ENCODE measurements around the gene UBR3. TPM values are rescaled to one million over a fixed set of nuclear protein-coding genes. Genes with fewer than 3 reads are reported as not detected.

UBR3 gene
- total RNA-seq, 6 experiments from 2014 or later, result 25.3 to 37.3 (median 29.9) TPM

DNA sequence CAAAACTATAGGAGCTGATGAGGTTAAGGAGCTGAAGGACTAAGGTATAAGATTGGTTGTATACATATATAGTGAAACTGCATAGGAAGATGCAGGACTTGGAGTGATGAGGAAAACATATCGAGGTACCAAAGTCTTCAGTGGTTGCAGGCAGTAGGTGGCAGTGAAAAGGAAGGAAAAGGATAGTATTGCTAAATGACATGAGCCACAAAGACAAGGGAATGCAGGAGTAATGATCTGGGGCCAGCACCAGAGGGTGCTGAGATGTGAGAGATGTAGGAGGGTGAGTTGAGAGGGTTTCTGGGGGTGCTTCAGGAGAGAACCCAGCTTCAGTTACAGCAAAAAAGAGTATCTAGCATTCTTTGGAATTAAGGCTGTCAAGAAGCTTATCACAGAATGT is 178.4 kb downstream of the UBR3 start:
- intact Hi-C loops (cut with DNase I), result no loop called here
- ATAC-seq, result peak; percentile 26 to 59 (median 38)
- no peak for TF ChIP-seq POLR2A (IDR thresholded peaks at IDR 0.05)
- TF ChIP-seq, protein P1, sequence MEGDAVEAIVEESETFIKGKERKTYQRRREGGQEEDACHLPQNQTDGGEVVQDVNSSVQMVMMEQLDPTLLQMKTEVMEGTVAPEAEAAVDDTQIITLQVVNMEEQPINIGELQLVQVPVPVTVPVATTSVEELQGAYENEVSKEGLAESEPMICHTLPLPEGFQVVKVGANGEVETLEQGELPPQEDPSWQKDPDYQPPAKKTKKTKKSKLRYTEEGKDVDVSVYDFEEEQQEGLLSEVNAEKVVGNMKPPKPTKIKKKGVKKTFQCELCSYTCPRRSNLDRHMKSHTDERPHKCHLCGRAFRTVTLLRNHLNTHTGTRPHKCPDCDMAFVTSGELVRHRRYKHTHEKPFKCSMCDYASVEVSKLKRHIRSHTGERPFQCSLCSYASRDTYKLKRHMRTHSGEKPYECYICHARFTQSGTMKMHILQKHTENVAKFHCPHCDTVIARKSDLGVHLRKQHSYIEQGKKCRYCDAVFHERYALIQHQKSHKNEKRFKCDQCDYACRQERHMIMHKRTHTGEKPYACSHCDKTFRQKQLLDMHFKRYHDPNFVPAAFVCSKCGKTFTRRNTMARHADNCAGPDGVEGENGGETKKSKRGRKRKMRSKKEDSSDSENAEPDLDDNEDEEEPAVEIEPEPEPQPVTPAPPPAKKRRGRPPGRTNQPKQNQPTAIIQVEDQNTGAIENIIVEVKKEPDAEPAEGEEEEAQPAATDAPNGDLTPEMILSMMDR (IDR thresholded peaks at IDR 0.05), result peak in 1 of 4 donors; percentile 11
- Histone ChIP-seq H3K4me3 (no peak overlapping the region), H3K36me3 (peaks cover 0 to 11% (median 1%) of the 10 kb centered on the region in 4 donors), H3K9me3 (no peaks in the 10 kb centered on the region), H3K27ac (no peak overlapping the region), H3K27me3 (no peaks in the 10 kb centered on the region), H3K4me1 (peaks cover 0 to 6% (median 0%) of the 10 kb centered on the region in 4 donors)
- no peak for DNase-seq
- WGBS (ENCODE audit: insufficient coverage, low coverage, low lambda C conversion rate, missing lambda C conversion rate), result 58% methylated on average over 1 of the region's 1 CpG

DNA sequence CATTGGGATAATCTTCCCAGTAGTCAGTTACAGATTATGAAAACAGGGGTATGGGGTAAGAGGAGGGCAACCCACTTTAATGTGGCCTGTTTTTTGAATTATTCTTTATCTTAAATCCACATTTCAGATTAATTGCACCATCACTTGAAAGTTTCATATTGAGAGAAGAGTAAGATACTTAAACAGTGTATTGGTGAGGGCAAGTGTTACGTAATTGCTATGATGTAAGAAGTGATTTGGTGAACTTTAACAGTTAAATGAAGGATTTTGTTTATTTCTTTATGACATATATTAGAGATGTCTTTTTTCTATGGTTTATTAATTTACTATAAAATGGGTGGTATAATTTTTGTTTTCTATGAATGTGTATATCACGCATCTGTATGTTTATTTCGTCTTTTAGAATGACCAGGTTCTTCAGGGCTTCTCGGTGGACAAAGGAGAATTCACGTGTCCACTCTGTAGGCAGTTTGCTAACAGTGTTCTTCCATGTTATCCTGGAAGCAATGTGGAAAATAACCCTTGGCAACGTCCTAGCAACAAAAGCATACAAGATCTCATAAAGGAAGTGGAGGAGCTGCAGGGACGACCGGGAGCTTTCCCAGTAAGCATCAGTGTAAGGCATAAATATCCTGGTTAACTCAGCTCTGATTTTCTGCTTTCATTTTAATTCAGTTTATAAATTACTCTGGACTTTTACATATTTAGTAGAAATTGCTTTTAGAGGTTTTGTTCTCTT is 179.5 kb downstream of the UBR3 start:
- intact Hi-C loops (cut with DNase I), result no loop called here
- no peak for DNase-seq
- peaks cover 0 to 11% (median 0%) of the 10 kb centered on the region in 4 donors for H3K36me3 ChIP-seq

DNA sequence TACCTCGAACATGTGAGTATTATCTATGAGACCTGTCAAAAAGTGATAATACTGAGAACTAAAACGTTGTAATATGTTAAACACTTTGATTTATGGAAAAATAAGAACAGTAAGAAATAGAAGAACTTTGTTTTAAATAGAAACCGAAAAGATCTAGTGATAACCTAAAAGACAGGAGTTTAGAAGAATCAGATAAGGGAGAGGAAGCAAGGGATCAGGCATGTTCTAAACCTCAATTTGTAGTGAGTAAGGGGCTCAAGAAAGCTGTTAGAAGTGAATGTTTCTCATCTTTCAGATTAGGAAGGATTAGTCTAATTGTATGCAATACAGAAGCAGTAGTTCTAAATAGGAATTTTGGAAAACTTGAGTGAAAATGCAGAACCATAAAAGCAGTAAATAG is 182.0 kb downstream of the UBR3 start:
- no peak for DNase-seq
- H3K36me3 ChIP-seq, result no peaks in the 10 kb centered on the region
- H3K4me1 ChIP-seq, result peaks cover 0 to 6% (median 0%) of the 10 kb centered on the region in 4 donors
- WGBS (ENCODE audit: insufficient coverage, low coverage, low lambda C conversion rate, missing lambda C conversion rate), result 84% methylated on average over 3 of the region's 3 CpGs
- ATAC-seq, result no peak
- no peaks in the 10 kb centered on the region for H3K9me3 ChIP-seq
- intact Hi-C loops (cut with DNase I), result no loop called here
- no peaks in the 10 kb centered on the region for H3K27me3 ChIP-seq
- H3K4me3 ChIP-seq, result no peak overlapping the region
- H3K27ac ChIP-seq, result no peak overlapping the region
- TF ChIP-seq, protein P1 (IDR thresholded peaks at IDR 0.05), result no peak
- TF ChIP-seq POLR2A (IDR thresholded peaks at IDR 0.05), result no peak

More for the DNA sequence above, 179.5 kb downstream of the UBR3 start:
- no peaks in the 10 kb centered on the region for H3K27me3 ChIP-seq
- TF ChIP-seq, protein P1 (IDR thresholded peaks at IDR 0.05), result no peak
- no peak for TF ChIP-seq POLR2A (IDR thresholded peaks at IDR 0.05)
- H3K4me3 ChIP-seq, result no peak overlapping the region
- peaks cover 0 to 6% (median 0%) of the 10 kb centered on the region in 4 donors for H3K4me1 ChIP-seq
- WGBS (ENCODE audit: insufficient coverage, low coverage, low lambda C conversion rate, missing lambda C conversion rate), result 81% methylated on average over 8 of the region's 8 CpGs
- no peak overlapping the region for H3K27ac ChIP-seq
- H3K9me3 ChIP-seq, result no peaks in the 10 kb centered on the region
- ATAC-seq, result peak in 2 of 4 donors; percentile 30 to 58

DNA sequence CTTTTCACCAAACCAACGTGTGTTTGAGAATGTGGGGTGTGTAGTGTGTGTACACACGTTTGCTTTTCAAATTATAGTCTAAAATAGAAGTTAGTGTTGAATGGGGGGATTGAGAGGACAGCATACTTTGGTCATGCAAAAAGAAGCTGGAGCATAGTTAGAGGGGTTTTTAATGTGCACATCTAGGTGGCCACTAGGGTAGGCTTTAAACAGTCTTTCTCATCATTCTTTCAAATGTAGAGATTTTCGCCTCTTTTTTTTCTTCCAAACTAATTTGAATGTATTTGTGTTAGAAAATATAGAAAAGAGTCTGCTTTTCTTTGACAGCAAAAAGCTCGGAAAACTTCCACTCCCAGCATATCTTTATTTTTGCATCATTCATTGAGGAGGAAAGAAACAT is 185.5 kb downstream of the UBR3 start:
- intact Hi-C loops (cut with DNase I), result no loop called here

More for the DNA sequence above, 185.5 kb downstream of the UBR3 start:
- DNase-seq, result no peak
- Histone ChIP-seq H3K4me1 (no peaks in the 10 kb centered on the region), H3K27me3 (no peaks in the 10 kb centered on the region), H3K9me3 (no peaks in the 10 kb centered on the region), H3K36me3 (peaks cover 0 to 7% (median 0%) of the 10 kb centered on the region in 4 donors), H3K4me3 (no peak overlapping the region), H3K27ac (no peak overlapping the region)
- 85% methylated on average over 4 of the region's 4 CpGs for WGBS (ENCODE audit: insufficient coverage, low coverage, low lambda C conversion rate, missing lambda C conversion rate)
- TF ChIP-seq POLR2A (IDR thresholded peaks at IDR 0.05), result no peak
- TF ChIP-seq, protein P1 (IDR thresholded peaks at IDR 0.05), result no peak
- no peak for ATAC-seq

All from right lobe of liver (tissue), 6 donors.